GDM1 (cell line): ENCODE measurements around the gene NME7.

ENCODE experiments used
- DNase-seq: peaks from one replicate; lab custom pipeline; 2025; lab: John Stamatoyannopoulos, UW

Gene NME7

DNA sequence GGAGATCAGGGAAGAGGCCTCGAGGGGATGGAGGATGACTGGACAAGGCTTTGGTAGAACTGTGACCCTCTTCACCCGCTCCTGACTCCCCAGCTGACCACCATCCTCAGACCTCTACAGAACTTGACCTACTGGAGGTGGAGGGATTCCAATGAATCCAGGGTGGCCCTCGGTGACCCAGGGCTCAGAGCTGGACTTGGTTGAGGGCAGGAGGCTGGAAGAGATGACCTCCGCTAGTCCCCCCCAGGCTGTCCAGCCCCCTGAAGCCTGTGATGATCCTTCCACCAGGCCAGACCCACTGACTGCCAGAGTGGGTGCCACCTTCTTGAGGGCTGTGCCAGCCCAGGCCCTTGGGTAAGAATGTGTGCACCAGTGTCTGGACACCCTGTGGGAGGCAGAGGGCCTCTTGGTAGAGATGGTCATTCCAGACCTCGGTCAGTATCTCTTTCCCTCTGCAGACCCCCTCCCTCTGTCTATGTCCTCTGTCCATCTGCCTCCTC lies 216.2 kb downstream of the NME7 start:
- no peak for DNase-seq

DNA sequence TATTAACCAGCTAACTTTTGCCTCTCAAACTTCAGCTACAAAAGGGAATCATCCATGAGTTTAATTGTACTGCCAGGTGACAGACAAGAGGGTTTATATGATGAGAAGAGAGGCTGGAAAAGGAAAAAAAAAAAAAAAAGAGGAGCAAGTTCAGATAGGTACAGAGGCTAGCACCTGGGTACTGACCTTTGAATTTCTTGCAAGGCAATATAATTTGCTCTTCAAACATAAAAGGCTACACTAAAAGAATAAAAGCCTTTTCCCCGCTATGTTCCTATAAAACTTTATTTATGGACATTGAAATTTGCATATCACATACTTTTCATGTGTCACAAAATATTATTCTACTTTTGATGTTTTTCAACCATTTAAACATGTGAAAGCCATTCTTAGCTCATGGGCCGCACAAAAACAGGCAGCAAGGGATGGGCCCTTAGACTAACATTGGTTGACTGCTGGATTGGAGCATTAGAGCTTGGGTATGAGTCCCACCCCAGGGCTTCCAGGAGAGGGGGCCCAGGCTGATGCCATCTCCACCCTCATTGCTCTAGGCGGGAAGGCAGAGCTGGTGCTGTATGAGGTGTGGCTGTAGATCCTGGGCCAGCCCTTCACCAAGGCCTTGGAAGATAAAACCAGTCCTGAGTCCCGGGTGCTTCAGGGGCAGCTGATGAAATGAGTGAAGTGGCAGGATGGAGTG lies 216.8 kb downstream of the NME7 start:
- DNase-seq = no peak

DNA sequence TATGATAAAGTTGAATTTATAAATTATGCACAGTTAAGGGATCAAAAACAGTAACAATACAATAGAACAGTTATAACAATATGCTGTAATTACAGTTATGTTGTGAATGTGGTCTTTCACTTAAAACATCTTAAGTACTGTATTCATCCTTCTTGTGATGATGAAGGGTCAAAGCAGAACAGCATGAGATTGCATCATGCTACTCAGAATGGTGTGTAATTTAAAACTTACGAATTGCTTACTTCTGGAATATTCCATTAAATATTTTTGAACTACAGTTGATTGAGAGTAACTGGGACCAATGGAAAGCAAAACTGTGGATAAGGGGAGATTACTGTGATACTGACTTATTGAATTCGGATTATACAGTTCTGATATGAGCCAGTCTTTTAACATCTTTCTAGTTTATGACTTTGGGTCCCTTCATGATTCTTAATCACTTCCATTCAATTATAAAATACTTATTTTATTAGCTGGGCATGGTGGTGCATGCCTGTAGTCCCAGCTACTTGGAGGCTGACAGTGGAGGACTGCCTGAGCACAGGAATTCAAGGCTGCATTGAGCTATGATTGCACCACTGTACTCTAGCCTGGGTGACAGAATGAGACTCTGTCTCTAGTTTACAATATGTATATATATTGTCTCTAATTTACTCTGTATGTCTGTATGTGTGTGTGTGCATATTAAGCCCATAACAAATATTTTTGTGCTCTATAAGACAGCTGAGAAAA lies 217.9 kb downstream of the NME7 start:
- no peak for DNase-seq

DNA sequence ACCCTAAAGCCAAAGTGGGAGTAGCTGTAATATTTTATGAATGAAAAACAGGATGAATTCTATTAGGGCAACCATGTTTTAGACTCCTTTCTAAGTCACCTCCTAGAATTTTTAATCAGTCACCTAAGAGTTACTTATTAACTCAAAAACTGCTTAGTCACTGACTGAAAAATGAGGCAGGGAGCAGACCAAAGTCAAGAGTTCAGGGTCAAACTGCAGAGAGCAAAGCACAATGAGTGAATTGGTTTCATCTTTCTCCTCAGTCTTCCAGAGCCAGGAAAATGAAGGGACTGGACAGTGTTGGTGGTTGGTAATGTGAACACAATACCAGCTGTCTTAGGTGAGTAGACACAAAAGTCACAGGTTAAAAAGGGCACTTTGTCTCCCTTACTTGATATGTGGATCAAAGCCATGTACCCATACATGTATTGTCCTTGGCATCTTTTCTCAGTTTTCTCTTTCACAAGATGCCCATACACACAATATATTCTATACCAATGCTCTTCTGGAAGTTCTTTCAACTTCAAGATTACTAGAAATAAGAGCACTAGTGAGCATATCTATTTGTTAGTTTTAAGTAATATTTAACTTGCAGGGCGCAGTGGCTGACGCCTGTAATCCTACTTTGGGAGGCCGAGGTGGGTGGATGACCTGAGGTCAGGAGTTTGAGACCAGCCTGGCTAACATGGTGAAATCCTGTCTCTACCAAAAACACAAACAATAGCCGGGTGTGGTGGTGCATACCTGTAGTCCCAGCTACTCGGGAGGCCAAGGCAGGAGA lies 218.9 kb downstream of the NME7 start:
- no peak for DNase-seq

DNA sequence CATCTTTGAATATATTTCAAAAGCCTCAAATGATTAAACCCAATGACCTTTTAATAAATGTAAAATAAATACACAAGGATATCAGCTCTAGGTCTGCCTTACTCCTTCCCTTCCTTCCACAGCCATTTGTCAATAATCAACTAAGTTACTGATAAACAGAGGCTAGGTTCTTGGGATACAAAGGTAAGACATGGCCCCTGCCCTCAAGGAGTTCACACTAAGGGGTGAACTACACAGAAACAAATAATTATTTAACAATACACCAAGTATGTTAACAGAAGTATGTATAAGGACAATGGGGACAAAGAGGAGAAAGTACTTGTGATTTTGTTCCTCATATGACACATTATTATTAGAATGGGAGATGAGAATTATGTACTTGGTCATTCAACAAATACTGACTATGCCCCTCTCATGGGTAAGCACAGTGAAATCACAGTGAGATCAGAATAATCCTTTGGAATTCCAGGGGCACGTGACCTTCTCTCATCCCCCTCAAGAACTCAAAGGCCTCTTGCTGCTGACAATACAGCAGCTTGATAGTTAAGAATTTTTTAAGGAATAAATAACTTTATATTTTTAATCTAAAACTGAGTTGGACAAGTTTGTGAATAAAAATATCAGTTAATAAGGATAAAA lies 220.9 kb downstream of the NME7 start:
- no peak for DNase-seq

DNA sequence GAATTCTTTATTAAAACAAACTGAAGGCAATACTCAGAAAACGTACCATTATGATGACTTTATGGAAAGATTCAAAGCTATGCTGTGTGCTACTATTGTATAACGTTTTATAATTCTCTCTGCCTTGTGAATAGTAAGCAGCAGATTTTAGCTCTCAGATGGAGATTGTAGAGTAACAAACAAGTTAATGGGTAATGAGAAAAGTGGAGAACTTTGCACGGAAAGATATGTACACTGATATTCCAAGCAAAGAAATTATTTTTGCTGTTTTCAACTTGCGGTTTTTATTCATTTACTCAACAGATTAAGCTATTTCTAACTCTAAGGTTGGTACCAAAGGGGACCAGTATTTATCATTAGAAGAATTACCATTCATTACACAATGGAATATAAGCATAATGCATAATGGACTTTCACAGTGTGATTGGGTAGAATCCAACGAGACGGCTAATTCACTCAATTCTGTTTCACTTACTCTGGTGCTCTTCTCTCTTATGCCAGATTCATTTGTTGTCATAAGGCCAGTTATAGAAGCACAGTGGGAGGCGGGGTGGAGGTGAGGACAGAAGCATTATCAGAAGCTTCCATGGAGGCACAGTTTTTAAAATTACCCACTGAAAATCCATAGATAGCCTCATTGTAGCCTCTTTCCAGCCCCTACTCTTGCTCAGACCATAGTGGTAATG lies 222.5 kb downstream of the NME7 start:
- DNase-seq = no peak

DNA sequence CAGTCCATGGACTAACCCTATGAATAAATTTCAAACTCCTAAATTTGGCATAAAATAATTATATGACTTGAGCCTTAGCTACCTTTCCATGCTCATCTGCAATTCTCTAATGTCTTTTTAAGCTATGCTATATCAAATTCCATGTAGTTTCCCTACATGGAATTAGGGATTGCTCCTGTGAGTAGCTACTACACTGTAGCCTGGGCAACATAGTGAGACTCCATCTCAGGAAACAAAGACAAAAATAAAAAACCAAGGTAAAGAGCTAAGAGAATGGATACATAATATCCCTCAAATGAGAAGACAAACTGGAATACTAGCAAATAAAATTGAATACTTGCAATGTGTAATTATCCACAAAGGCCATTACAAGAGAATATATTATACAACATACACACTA lies 223.6 kb downstream of the NME7 start:
- no peak for DNase-seq

DNA sequence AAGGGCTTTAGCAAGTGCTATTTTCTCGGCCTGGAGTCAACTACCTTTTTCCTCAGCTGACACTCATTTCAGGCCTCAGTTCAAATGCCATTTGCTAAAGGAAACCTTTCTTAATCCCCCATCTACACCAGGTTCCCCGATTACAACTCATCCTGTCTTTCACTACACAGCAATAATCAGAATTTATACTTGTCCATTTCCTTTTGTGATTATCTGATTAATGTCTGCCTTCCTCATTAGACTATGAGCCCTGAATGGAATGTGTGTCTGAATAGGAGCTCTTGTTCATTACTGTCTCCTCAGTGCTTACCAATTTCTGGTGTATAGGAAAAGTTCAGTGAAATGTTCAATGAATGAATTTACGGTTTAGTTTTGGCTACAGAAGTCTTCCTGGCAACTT lies 224.3 kb downstream of the NME7 start:
- no peak for DNase-seq

DNA sequence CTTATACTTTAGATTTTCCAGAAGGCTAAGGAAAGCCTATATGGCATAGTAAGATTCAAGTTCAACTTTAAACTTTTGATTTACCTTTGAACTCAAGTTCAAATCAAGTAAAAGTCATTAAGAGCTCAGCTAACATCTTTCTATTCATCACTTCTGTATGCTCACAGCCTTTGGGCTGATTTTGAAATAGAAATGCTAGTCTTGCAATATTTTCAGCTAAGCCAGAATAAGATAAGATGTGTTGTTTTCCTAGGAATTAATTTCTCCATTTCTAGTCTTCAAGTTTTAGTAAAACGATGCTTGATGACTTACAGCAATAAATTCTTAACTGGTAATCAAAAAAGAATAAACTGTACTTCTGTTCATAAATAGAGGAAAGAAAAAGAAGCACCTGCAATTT lies 225.5 kb downstream of the NME7 start:
- DNase-seq = no peak

DNA sequence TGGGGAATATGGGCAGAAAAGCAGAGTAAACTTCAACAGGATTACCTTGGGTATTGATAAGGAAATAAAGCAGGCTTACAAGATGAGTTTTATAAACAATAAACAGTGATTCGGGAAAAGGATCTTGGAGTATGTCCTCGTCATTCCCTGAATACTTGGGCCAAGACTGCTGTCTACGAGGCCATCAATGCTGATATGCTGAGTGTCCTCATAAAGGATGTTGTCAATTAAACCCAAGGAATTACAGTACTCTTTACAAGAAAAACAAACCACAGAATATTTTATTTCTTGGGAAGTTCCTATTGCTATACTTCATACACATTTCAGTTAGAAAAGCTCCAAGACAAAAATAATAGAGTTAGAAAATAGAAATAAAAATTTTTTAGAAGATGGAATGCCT lies 226.2 kb downstream of the NME7 start:
- DNase-seq = no peak

DNA sequence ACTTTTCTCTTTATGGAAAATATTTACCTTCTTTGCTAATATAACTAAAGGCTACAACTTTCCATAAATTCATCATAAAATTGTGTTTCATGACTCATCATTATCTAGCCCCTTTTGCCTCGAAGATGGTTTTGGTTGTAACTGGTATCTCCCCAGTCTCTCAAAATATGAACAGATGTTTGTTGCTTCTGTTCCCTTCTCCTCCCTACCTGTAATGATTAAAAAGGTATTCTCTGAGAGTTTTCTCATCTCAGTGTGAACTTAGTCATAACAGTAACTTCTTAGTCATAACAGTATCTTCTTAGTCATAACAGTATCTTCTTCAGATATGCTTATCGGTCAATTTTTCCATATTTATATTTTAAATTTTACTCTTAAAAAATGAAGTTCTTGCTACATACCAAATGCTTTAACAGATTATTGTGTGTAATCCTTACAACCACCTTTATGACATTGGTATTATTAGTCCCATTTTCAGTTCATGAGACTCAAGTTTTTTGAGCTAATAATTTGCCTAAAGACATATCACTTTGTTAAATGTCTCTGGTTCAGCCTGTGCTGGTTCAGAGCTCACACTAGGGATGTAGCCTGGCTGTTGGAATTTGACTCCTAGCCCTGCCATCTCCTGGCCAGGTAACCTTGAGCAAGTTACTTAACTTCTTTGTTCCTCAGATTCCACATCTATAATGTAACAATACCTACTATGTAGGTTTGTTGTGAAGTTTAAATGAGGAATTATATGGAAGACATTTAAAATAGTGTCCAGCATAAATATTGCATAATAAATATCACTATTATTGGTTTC lies 228.5 kb downstream of the NME7 start:
- no peak for DNase-seq

DNA sequence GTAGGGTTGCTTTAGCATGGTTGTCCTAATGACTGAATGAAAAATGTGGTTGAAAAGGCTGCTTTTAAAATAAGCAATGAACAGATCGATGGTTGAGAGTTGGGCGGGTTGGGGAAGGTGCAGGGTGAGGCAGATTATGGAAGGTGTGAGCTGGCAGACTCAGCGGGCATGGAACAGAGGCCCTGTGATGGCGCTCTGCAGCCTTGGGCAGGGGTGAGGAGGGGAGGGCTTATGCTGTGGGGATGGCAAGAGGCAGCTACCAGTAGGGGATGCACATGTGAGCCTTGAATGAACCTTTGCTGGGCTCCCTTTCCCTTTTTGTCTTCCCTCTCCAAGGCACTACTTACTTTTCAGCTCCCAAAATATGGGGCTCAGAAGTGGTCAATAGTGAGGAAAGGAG lies 230.2 kb downstream of the NME7 start:
- no peak for DNase-seq

DNA sequence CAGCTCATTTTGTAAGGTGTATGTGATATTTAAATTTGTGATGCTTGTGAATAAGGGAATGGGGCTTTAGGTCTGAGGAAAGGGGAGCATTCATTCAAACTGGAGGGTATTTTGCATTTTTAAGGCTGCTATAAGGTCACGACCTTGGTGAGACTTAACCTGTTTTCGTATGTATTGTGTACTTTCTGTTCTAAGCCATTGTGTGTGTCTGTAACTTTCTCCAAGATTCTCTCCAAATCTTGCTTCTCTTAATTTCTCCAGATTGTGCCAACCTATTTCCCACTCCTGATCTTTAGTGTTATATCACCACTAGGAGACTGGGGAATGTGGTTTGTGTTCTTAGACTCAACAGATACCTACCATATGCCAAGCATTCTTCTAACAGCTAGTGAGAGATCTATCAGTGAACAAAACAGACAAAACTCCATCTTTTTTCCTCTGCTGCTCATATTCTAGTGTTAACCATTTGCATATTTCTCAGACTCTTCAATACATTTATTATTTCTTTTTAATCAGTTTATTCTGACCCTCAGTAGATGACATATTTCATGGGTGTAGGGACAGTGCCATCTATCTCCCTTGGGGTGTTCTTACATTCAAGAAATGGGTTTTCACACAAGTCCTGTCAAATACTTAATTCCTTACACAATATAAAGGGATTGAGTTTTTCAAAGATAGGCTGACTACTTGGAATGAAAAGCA lies 233.6 kb downstream of the NME7 start:
- DNase-seq = no peak

DNA sequence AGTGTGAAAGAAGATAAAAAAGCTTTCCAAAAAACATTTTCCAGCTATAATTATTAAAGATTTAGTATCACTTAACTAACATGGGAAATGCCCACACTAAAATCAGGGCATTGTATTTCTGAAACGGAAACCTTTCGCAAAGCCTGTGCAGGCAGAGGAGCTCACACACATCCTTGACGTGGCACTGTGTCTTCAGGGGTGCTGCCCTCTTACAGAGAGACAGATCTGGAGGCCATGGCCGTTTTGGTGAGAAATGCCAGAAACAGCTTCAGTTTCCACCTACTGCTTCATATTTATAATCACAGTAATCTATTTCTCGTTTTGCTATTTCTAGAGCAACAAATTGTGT lies 234.4 kb downstream of the NME7 start:
- DNase-seq = no peak

DNA sequence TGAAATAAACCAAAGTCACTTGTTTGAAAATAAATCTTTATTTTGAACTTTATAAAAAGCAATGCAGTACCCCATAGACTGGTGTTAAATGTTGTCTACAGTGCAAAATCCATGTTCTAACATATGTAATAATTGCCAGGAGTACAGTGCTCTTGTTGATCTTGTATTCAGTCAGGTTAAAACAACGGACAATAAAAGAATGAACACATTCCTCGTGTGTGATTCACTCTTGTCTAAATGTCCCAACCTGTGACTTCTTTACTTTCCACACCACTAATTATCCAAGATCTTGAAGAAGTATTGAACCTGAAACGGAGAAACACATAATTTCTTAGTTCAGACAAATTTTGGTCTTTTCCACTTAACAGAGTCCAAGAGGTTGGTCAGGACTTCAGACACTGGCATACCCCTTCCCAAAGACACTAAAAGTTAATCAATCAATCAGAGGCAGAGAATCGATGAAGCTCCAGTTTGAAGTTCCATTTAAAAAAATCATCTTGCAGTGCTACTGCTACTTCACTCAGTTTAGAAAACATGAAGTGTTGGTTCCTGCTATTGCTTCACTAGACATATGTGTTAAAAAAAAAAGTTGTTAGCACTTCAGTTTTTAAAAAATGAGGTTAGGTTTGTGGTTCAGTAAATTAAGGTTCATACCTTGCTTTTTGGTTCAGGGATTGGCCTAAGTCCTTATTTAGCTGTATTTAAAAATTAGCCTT lies 234.9 kb downstream of the NME7 start:
- DNase-seq = no peak

DNA sequence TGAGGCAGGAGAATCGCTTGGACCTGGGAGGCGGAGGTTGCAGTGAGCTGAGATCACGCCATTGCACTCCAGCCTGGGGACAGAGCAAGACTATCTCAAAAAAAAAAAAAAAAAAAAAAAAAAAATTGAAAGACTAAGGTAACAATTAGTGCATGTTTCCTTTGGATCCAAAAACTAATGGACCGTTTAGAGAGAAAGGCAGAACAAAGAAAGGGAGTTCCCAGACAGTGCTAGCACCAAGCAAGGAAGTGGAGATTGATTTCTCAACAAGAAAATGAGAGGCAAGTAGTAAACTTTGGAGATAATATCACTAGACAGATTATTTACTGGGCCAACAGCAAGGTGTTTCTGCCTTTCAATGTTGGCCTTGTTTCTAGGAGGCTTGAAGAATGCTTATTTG lies 236.9 kb downstream of the NME7 start:
- no peak for DNase-seq

DNA sequence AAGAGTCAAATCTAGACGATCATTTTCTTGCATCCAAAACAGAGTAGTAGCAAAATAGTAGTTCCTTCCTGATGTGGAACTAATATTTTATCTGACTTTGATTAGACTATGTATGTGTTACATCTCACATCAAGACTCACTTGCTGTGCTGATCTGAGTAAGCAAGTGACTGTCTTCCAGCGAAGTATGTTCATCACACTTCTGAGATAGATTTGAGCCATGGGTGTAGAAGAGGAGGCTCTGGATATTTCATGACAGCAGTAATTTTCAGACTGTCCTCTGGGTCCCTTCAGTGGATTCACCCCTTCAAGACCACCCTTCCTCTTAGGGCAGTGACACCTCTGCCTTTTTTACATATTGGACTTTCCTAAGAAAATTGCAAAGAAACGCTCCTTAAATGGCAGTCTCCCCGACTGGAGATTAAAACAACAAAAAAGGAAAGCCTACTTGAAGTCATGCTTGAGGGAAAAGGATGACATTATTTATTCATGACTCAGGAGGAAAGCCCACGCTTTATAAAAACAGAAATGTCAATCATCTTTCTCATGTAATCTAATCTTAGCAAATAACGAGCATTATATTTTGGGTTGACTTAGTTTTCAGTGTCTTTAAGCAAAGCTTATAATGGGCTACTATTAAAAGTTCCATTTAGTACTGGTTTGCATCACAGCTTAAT lies 238.3 kb downstream of the NME7 start:
- no peak for DNase-seq

DNA sequence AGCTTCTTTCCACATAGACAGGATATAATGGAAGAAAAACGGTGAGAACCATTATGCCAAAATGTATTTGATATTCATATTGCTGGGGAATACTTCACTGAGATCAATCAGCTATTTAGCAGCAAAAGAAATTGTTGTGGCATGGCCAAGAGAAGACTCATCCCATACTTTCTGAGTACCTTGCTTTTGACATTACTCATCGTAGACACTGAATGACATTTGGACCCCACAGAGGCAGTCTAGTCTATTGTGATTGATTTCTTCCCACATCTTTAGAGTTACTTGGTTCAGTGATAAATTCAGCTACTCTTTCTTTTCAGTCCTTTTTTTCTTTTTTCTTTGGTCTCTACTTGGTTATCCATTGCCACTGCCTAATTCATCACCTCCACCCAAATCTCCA lies 239.0 kb downstream of the NME7 start:
- no peak for DNase-seq

DNA sequence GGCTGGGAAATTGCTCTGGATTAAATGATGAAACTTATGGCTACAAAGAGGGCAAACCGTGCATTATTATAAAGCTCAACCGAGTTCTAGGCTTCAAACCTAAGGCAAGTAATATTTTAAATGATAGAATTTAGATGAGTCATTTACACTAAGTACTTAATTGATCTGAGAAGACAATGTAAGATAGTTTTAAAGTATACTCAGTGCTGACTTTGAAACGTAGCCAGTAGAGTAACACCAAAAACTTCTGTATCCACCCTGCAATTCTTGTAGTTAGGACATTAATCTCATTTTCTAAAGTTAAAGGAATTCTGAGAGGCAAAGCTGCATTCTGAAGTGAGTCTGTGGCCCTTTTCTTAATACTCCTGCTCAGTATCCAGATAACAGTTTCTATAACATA lies 240.3 kb downstream of the NME7 start:
- no peak for DNase-seq
